Activated CD8-positive, alpha-beta memory T cell treated with anti-CD3 and anti-CD28 coated beads, Interleukin-2, amount 10 ng/mL, durations not matched to agents 7 days and 5 days (primary cell): ENCODE measurements around the gene CDC27. TPM values are rescaled to one million over a fixed set of nuclear protein-coding genes. Genes with fewer than 3 reads are reported as not detected.

Experiments used
- ATAC-seq: fragments of 150-1000 bp; cut with Tn5 transposase; one replicate; pipeline ENCODE4 v1.10.0; 2021; ENCODE audit warnings: moderate library complexity
- CTCF ChIA-PET: fragments of 350-600 bp; sonication (Branson Sonifier 250); formaldehyde crosslinking; loops from one replicate; lab custom pipeline; 2021; ENCODE audit warnings: antibody characterized with exemption; lab: Charles Lee
- DNase-seq: peaks from one replicate; pipeline ENCODE4 v3.0.0-alpha.2; 2020
- H3K27ac Mint-ChIP-seq: one replicate; pipeline ENCODE4 v1.8.0; 2021; ENCODE audit warnings: mild to moderate bottlenecking, mixed read lengths
- H3K27me3 Mint-ChIP-seq: one replicate; pipeline ENCODE4 v1.8.0; 2021; ENCODE audit warnings: mixed read lengths
- H3K36me3 Mint-ChIP-seq: one replicate; pipeline ENCODE4 v1.8.0; 2021; ENCODE audit warnings: mild to moderate bottlenecking, mixed read lengths
- H3K4me1 Mint-ChIP-seq: one replicate; pipeline ENCODE4 v1.8.0; 2021; ENCODE audit warnings: mixed read lengths
- H3K4me3 Mint-ChIP-seq: one replicate; pipeline ENCODE4 v1.8.0; 2021; ENCODE audit warnings: mild to moderate bottlenecking, moderate library complexity, mixed read lengths
- H3K9me3 Mint-ChIP-seq: one replicate; pipeline ENCODE4 v1.8.0; 2022; ENCODE audit warnings: low read depth, mixed read lengths
- total RNA-seq, 2 experiments: library from RNA; stranded (reverse); gene quantifications; one replicate each; pipeline ENCODE4 v1.2.3, GENCODE V29; 2021

Gene CDC27, protein sequence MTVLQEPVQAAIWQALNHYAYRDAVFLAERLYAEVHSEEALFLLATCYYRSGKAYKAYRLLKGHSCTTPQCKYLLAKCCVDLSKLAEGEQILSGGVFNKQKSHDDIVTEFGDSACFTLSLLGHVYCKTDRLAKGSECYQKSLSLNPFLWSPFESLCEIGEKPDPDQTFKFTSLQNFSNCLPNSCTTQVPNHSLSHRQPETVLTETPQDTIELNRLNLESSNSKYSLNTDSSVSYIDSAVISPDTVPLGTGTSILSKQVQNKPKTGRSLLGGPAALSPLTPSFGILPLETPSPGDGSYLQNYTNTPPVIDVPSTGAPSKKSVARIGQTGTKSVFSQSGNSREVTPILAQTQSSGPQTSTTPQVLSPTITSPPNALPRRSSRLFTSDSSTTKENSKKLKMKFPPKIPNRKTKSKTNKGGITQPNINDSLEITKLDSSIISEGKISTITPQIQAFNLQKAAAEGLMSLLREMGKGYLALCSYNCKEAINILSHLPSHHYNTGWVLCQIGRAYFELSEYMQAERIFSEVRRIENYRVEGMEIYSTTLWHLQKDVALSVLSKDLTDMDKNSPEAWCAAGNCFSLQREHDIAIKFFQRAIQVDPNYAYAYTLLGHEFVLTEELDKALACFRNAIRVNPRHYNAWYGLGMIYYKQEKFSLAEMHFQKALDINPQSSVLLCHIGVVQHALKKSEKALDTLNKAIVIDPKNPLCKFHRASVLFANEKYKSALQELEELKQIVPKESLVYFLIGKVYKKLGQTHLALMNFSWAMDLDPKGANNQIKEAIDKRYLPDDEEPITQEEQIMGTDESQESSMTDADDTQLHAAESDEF
- 100 to 1,000 TPM; 151 to 155 TPM for total RNA-seq

GRCh38 chr17:47188876-47189731 lies at the start of gene CDC27:
CDC27 (minus strand) TSS chr17:47189295; CDS start chr17:47189172, 123 bp downstream.
- no peaks in the 10 kb centered on the region for H3K27me3 Mint-ChIP-seq
- H3K4me1 Mint-ChIP-seq: peaks cover 52% of the 10 kb centered on the region
- ATAC-seq (peak; percentile 97), DNase-seq (peak; percentile 100)
- peak within 1 kb of the TSS; percentile 98 for H3K27ac Mint-ChIP-seq
- CTCF ChIA-PET: interaction anchor here (1.0 to 5.7 kb wide), 7 partner anchors 10 to 126 kb away, joined by 3 to 45 read pairs (median 4); no protein-coding TSS in a partner anchor
- peaks cover 25% of the 10 kb centered on the region for H3K36me3 Mint-ChIP-seq
- peak within 1 kb of the TSS; percentile 98 for H3K4me3 Mint-ChIP-seq
- no peaks in the 10 kb centered on the region for H3K9me3 Mint-ChIP-seq

DNA sequence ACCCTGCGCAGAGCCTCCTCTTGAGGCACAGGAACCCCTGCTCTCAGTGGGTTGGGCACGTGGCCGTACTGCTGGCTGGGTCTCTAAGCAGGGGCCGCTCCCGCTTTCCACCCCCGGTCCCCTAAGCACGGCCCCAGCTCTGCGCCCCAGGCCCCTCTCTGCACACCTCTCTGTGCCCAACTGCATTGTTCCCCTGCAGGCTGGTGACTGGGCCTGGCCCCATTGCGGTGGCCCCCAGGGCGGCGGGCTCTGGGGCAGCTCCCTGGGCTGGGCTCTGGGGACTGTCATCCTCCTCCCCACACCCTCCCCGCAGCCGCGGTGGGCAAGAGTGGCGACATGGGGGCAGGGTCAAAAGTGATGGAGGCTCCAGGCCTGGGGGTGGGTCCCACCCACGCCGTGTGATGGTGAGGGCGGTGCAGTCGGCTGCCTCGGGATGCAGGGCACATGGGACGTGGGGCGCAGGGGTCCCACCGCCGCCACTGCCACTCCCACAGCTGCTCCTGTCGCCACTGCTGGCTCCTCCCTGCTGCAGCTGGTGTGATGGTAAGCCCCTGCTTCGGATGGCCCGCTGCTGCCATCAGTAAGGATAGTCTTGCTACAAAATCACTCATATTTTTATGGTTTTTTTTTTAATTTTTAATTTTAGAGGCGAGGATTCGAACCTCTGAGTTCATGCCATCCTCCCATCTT lies 49.4 kb upstream of the CDC27 start:
- peaks cover 2% of the 10 kb centered on the region for H3K9me3 Mint-ChIP-seq
- H3K4me1 Mint-ChIP-seq: peaks cover 14% of the 10 kb centered on the region
- no peak overlapping the region for H3K27ac Mint-ChIP-seq
- CTCF ChIA-PET: interaction anchor here (1.8 kb wide), 1 partner anchor 53 kb away, joined by 4 read pairs; no protein-coding TSS in a partner anchor
- no peaks in the 10 kb centered on the region for H3K36me3 Mint-ChIP-seq
- peaks cover 10% of the 10 kb centered on the region for H3K27me3 Mint-ChIP-seq
- ATAC-seq (no peak), DNase-seq (no peak)
- no peak overlapping the region for H3K4me3 Mint-ChIP-seq

DNA sequence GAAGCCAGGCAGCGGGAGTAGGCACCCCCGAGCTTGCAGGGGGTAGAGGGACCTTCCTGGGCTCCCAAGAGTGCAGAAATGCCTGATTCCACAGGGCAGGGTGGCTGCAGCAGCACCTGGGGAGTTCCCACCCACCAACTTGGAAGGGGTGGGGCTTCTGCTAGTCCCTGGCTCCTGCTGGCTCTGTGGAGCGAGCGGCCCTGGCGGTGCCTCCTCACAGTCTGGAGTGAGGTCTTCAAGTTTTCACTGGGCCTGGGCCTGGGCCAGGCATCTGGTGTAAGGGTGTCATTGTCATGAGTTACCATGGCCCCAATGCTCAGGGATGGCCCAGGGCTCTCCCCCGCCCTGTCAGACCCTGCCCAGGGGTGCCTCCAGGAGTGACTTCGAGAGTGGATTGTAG lies 48.7 kb upstream of the CDC27 start:
- CTCF ChIA-PET: no interaction called here
- Mint-ChIP-seq H3K27me3 (peaks cover 9% of the 10 kb centered on the region), H3K4me1 (peaks cover 14% of the 10 kb centered on the region), H3K27ac (no peak overlapping the region), H3K36me3 (no peaks in the 10 kb centered on the region), H3K9me3 (peaks cover 2% of the 10 kb centered on the region), H3K4me3 (no peak overlapping the region)
- DNase-seq: no peak
- ATAC-seq: no peak

DNA sequence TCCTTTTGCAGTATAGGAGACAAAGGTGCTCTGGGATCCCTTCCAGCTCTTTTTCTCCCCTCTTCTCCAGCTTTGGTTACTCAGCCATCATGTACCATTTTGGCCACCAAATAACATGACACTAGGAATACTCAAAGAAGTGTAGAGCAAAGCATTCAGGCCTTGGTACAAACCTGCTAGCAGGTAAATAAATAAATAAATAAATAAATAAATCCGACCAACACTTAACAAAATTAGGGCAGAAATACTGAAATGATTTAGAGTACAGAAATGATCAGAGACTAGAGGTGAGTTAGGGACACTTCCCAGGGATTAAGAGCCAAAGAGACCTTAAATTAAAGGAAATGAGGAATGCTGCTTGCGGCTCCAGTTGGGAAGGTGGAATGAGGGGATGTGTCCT lies 46.8 kb upstream of the CDC27 start:
- Mint-ChIP-seq H3K4me1 (peaks cover 15% of the 10 kb centered on the region), H3K9me3 (peaks cover 2% of the 10 kb centered on the region), H3K4me3 (no peak overlapping the region), H3K27ac (no peak overlapping the region), H3K36me3 (no peaks in the 10 kb centered on the region), H3K27me3 (peaks cover 4% of the 10 kb centered on the region)
- CTCF ChIA-PET: interaction anchor here (1.6 kb wide), 1 partner anchor 10 kb away, joined by 3 read pairs; no protein-coding TSS in a partner anchor
- ATAC-seq: no peak
- DNase-seq: no peak

DNA sequence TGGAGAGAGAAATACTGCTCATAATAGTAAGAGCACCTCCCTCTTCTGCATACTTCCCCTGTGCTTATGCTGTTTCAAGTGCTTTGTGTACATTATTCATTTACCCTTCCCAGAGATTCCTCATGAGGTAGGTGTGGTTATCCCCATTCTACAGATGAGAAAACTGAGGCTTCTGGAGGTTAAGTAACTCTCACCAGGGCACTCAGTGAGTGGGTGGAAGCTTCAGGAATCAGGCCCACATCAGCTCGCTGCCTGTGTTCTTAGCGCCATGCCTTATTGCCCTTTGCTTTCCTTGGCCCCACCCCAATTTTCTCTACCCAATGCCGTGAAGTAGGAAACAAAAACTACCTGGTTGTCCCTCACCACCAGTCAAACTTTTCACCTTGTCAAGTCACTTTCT lies 46.4 kb upstream of the CDC27 start:
- no peak for ATAC-seq
- no peak overlapping the region for H3K27ac Mint-ChIP-seq
- DNase-seq: no peak
- H3K36me3 Mint-ChIP-seq: no peaks in the 10 kb centered on the region
- H3K4me3 Mint-ChIP-seq: no peak overlapping the region
- H3K4me1 Mint-ChIP-seq: peaks cover 13% of the 10 kb centered on the region
- peaks cover 7% of the 10 kb centered on the region for H3K27me3 Mint-ChIP-seq
- CTCF ChIA-PET: interaction anchor here (1.6 kb wide), 1 partner anchor 10 kb away, joined by 3 read pairs; no protein-coding TSS in a partner anchor
- peaks cover 2% of the 10 kb centered on the region for H3K9me3 Mint-ChIP-seq

GRCh38 chr17:47232465-47232864 lies 43.4 kb upstream of the CDC27 start:
- DNase-seq: no peak
- no peak overlapping the region for H3K27ac Mint-ChIP-seq
- peaks cover 14% of the 10 kb centered on the region for H3K4me1 Mint-ChIP-seq
- peaks cover 13% of the 10 kb centered on the region for H3K27me3 Mint-ChIP-seq
- no peaks in the 10 kb centered on the region for H3K36me3 Mint-ChIP-seq
- CTCF ChIA-PET: interaction anchor here (0.7 to 5.1 kb wide), 2 partner anchors 82 to 260 kb away, joined by 3 to 57 read pairs; no protein-coding TSS in a partner anchor
- H3K9me3 Mint-ChIP-seq: peaks cover 2% of the 10 kb centered on the region
- no peak overlapping the region for H3K4me3 Mint-ChIP-seq
- ATAC-seq: no peak

DNA sequence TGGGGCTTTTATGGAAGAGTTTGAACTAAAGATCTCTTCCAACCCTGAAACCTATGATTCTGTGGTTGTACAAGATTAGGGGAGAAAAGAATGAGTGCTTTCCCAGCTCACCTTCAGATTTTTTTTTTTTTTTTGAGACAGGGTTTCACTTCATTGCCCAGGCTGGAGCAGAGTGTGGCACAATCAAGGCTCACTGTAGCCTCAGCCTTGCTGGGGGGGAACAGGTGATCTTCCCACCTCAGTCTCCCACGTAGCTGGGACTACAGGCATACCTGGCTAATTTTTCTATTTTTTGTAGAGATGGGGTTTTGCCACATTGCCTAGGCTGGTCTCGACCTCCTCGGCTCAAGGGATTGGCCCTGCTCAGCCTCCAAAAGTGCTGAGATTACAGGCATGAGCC lies 42.8 kb upstream of the CDC27 start:
- no peak overlapping the region for H3K4me3 Mint-ChIP-seq
- CTCF ChIA-PET: interaction anchor here (0.6 to 5.1 kb wide), 3 partner anchors 8 to 83 kb away, joined by 3 to 57 read pairs (median 5); no protein-coding TSS in a partner anchor
- H3K9me3 Mint-ChIP-seq: peaks cover under 1% of the 10 kb centered on the region
- no peak for DNase-seq
- ATAC-seq: no peak
- peaks cover 14% of the 10 kb centered on the region for H3K4me1 Mint-ChIP-seq
- no peaks in the 10 kb centered on the region for H3K36me3 Mint-ChIP-seq
- no peak overlapping the region for H3K27ac Mint-ChIP-seq
- H3K27me3 Mint-ChIP-seq: peaks cover 13% of the 10 kb centered on the region

DNA sequence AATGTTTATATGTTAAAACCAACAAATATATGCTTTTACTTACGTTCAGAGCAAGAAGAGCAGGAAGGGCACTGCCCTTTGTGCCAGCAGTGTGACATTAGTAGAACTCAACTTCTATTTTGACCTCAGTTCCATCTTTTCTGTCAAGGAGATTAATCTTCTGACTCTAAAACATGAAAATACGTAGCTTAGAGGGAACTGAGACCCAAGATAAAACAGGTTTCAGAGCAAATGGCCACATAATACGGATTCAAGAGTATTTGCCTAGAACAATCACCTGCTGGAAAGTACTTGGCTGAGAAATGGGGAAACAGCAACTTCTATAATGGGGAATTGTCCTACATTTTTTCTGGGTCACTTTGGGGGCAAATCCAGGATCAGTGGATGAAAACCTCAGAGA lies 42.2 kb upstream of the CDC27 start:
- DNase-seq (no peak), ATAC-seq (no peak)
- H3K4me3 Mint-ChIP-seq: no peak overlapping the region
- H3K27ac Mint-ChIP-seq: no peak overlapping the region
- no peaks in the 10 kb centered on the region for H3K9me3 Mint-ChIP-seq
- CTCF ChIA-PET: interaction anchor here (0.6 to 5.1 kb wide), 4 partner anchors 9 to 83 kb away, joined by 3 to 57 read pairs (median 4); no protein-coding TSS in a partner anchor
- H3K27me3 Mint-ChIP-seq: peaks cover 13% of the 10 kb centered on the region
- peaks cover 14% of the 10 kb centered on the region for H3K4me1 Mint-ChIP-seq
- no peaks in the 10 kb centered on the region for H3K36me3 Mint-ChIP-seq

- DNase-seq: no peak
- H3K4me3 Mint-ChIP-seq: no peak overlapping the region
- no peak overlapping the region for H3K27ac Mint-ChIP-seq
- CTCF ChIA-PET: interaction anchor here (0.8 to 5.1 kb wide), 10 partner anchors 9 to 418 kb away, joined by 3 to 57 read pairs (median 4); partner anchors contain the start of genes EFCAB13 and KPNB1
- no peak for ATAC-seq
- peaks cover 14% of the 10 kb centered on the region for H3K4me1 Mint-ChIP-seq
- no peaks in the 10 kb centered on the region for H3K9me3 Mint-ChIP-seq
- H3K27me3 Mint-ChIP-seq: peaks cover 13% of the 10 kb centered on the region
- H3K36me3 Mint-ChIP-seq: no peaks in the 10 kb centered on the region
These were observed 41.8 kb upstream of the CDC27 start for GRCh38 chr17:47230864-47231263.

DNA sequence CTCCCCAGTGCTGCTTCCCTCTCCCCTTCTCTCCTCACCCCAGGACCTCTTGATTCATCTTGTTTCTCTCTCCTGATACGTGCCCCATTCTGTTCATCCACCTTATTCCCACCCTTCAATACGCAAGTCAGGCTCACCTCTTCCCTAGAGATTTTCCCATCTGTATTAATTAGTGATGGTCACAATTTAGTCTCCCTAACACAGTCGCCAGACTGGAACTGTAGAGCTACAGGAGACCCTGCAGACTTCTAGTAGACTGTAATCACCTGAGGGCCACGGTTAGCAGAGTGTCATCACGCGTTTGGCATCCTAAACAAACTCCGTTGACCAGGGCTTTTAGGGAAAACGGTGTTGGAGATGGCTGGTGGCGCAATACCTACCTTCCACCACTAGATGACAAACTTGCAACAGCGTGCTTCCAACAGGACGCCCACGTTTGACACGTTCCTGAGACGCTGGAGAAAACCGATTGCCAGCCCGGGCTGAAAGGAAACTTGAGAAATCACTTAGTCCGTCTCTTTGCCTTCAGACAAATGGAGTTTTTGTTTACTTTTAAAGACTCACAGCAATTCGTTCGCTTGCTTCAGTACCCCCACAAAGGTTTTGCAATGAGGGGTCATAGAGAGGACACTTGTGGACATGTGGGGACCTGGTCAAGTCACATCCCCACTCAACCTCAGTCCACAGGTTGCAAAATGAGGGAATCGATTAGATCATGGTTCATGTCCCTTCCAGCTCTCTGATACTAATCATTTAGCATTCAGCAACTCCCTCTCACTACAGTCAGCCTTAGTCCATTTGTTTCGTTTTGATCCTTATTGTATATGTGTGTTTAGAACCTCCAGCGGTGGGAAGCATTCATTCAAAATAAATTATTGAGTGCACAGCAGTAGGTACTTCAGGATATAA lies 40.7 kb upstream of the CDC27 start:
- CTCF ChIA-PET: interaction anchor here (0.7 to 5.1 kb wide), 27 partner anchors 10 to 419 kb away, joined by 3 to 57 read pairs (median 3); partner anchors contain the start of genes CDC27, EFCAB13 and KPNB1
- H3K27ac Mint-ChIP-seq: peak overlapping the region; percentile 24

GRCh38 chr17:47227862-47228261 lies 38.8 kb upstream of the CDC27 start:
- DNase-seq: no peak
- peaks cover 4% of the 10 kb centered on the region for H3K9me3 Mint-ChIP-seq
- peaks cover 17% of the 10 kb centered on the region for H3K4me1 Mint-ChIP-seq
- peaks cover 13% of the 10 kb centered on the region for H3K27me3 Mint-ChIP-seq
- CTCF ChIA-PET: interaction anchor here (5.1 kb wide), 1 partner anchor 87 kb away, joined by 57 read pairs; no protein-coding TSS in a partner anchor
- no peak overlapping the region for H3K27ac Mint-ChIP-seq
- peaks cover 5% of the 10 kb centered on the region for H3K36me3 Mint-ChIP-seq
- no peak overlapping the region for H3K4me3 Mint-ChIP-seq
- ATAC-seq: no peak

More for the DNA sequence above, 40.7 kb upstream of the CDC27 start:
- ATAC-seq (peak; percentile 95), DNase-seq (peak; percentile 84)
- Mint-ChIP-seq H3K4me1 (peaks cover 14% of the 10 kb centered on the region), H3K4me3 (peak overlapping the region; percentile 60), H3K9me3 (no peaks in the 10 kb centered on the region), H3K36me3 (no peaks in the 10 kb centered on the region), H3K27me3 (peaks cover 13% of the 10 kb centered on the region)
